Breast epithelium (tissue), 4 donors: ENCODE data around the gene DNAH10. TPM values are rescaled to one million over a fixed set of nuclear protein-coding genes. Genes with fewer than 3 reads are reported as not detected.

ENCODE experiments used
- DNase-seq, 2 donors: peaks; one replicate each; pipeline ENCODE4 v3.0.0-alpha.2; 2019; ENCODE audit warnings: low spot score in 2 of 2
- H3K27ac ChIP-seq, 2 donors: fragments of 200-600 bp; sonication (generic) in 1 of 2; one replicate each; pipeline ENCODE4 v1.5.1; 2016 to 2019; ENCODE audit warnings: mild to moderate bottlenecking in 1 of 2
- H3K27me3 ChIP-seq, 2 donors: fragments of 200-600 bp; sonication (generic) in 1 of 2; one replicate each; pipeline versions ENCODE4 v1.5.1 to v1.6.0; 2017 to 2019; ENCODE audit warnings: control low read depth in 1 of 2, mild to moderate bottlenecking in 1 of 2
- H3K36me3 ChIP-seq: fragments of 200-600 bp; one replicate; pipeline ENCODE4 v1.5.1; 2019
- H3K4me1 ChIP-seq, 2 donors: fragments of 200-600 bp; sonication (generic); one replicate each; pipeline ENCODE4 v1.5.1; 2016 to 2019; ENCODE audit warnings: control low read depth in 1 of 2
- H3K4me3 ChIP-seq, 3 donors: fragments of 200-600 bp; sonication (generic); 1 replicate in 2 of 3; 2 replicates in 1 of 3; pipeline ENCODE4 v1.5.1; 2016 to 2019; ENCODE audit warnings: mild to moderate bottlenecking in 3 of 3, moderate library complexity in 2 of 3
- H3K9me3 ChIP-seq, 2 donors: fragments of 200-600 bp; sonication (generic) in 1 of 2; one replicate each; pipeline ENCODE4 v1.5.1; 2016 to 2019; ENCODE audit warnings: control low read depth in 1 of 2
- POLR2A ChIP-seq: fragments of 450-650 bp; IDR thresholded peaks from one replicate; pipeline ENCODE4 v1.6.1; 2016; ENCODE audit warnings: antibody characterized with exemption, mild to moderate bottlenecking, moderate library complexity
- POLR2AphosphoS5 ChIP-seq, 3 donors: sonication (generic); formaldehyde crosslinking; IDR thresholded peaks; one replicate each; pipeline ENCODE4 v1.6.1; 2017; ENCODE audit warnings: antibody characterized with exemption in 3 of 3
- intact Hi-C: fragments of 100-400 bp; cut with DNase I; formaldehyde crosslinking; loops from one replicate; pipeline ENCODE4 v1.15.1; 2023; ENCODE audit warnings: low total_unique reads
- total RNA-seq, 3 donors: library from RNA; depleted of rRNA; stranded (reverse); fragments of >200 nt; gene quantifications; one replicate each; pipeline ENCODE4 v1.1.0, GENCODE V29; 2016
- TF ChIP-seq, protein P1 (sequence below), 3 donors: fragments of 450-650 bp; IDR thresholded peaks; one replicate each; pipeline ENCODE4 v1.5.1; 2016 to 2017; ENCODE audit warnings: antibody characterized with exemption in 3 of 3, mild to moderate bottlenecking in 3 of 3, moderate library complexity in 3 of 3

Gene DNAH10
- total RNA-seq, 3 donors from 2014 or later = under 0.01 to 0.44 (median 0.33) TPM

DNA sequence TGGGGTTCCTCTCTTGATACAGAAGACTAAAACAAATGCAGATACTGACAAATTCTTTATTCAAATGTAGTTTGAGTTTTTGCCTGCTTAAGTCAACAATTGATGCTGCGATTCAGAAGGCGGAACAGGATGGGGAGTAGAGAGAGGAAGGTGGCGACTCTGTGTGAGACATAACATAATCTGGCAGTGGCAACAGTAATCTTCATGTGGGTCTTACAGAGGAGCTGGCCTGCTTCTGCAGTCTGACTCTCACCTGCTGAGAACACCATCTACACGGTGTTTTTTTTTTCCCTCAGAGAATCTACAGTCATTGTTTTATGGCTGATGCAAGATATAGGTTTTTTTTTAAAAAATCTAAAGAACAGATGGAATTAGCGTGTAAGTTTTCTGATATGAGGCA lies 200.4 kb downstream of the DNAH10 start:
- no peaks in the 10 kb centered on the region for H3K36me3 ChIP-seq
- no peaks in the 10 kb centered on the region for H3K9me3 ChIP-seq
- H3K4me1 ChIP-seq = no peaks in the 10 kb centered on the region
- no peaks in the 10 kb centered on the region for H3K27me3 ChIP-seq
- no peak overlapping the region for H3K27ac ChIP-seq
- TF ChIP-seq, protein P1, sequence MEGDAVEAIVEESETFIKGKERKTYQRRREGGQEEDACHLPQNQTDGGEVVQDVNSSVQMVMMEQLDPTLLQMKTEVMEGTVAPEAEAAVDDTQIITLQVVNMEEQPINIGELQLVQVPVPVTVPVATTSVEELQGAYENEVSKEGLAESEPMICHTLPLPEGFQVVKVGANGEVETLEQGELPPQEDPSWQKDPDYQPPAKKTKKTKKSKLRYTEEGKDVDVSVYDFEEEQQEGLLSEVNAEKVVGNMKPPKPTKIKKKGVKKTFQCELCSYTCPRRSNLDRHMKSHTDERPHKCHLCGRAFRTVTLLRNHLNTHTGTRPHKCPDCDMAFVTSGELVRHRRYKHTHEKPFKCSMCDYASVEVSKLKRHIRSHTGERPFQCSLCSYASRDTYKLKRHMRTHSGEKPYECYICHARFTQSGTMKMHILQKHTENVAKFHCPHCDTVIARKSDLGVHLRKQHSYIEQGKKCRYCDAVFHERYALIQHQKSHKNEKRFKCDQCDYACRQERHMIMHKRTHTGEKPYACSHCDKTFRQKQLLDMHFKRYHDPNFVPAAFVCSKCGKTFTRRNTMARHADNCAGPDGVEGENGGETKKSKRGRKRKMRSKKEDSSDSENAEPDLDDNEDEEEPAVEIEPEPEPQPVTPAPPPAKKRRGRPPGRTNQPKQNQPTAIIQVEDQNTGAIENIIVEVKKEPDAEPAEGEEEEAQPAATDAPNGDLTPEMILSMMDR (IDR thresholded peaks at IDR 0.05) = no peak
- TF ChIP-seq POLR2AphosphoS5 (IDR thresholded peaks at IDR 0.05) (no peak), POLR2A (no peak)
- DNase-seq = no peak
- intact Hi-C loops = no loop called here
- H3K4me3 ChIP-seq = no peak overlapping the region

DNA sequence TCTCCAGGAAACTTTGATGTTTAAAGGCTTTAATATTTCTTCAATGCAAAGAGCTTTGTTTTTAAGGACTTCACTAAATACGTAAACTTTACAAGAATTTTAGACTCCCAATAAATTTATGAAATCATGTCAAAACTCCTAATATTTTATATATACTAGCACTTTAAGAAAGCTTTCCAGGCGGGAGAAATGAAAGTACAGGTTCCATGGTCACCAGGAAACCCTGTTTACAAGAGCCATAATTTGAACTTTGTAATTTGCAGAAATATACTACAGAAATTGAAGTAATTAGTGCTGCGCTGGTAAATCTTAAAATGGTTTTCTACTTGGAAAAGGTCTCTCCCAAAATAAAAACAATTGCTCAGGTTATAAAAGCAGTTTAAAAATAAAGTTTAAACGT lies 201.7 kb downstream of the DNAH10 start:
- no peak for TF ChIP-seq POLR2A
- no peak for TF ChIP-seq POLR2AphosphoS5 (IDR thresholded peaks at IDR 0.05)
- TF ChIP-seq, protein P1 (IDR thresholded peaks at IDR 0.05) = no peak
- H3K4me1 ChIP-seq = no peaks in the 10 kb centered on the region
- DNase-seq = no peak
- no peaks in the 10 kb centered on the region for H3K27me3 ChIP-seq
- H3K27ac ChIP-seq = no peak overlapping the region
- no peak overlapping the region for H3K4me3 ChIP-seq
- intact Hi-C loops = no loop called here
- H3K9me3 ChIP-seq = no peaks in the 10 kb centered on the region
- H3K36me3 ChIP-seq = no peaks in the 10 kb centered on the region

DNA sequence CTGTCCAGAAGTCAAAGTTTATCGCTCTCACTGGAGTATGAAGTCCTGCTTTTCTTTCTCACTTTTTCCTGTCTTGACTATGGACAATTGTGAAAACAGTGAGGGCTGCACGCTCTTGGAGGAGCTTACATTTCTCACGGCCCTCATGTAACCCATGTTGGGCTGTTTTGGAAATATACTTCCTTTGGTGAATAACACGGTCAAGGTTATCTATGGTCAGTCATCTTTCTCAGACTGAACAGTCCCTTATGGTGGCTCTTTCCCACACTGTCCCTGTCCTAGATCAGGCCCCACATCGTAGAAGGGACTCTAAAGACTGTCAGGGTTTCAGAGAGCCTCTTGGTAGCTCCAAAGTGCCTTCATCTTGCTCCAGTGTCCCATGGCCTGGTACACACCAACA lies 203.3 kb downstream of the DNAH10 start:
- TF ChIP-seq POLR2AphosphoS5 (IDR thresholded peaks at IDR 0.05) (no peak), POLR2A (no peak)
- TF ChIP-seq, protein P1 (IDR thresholded peaks at IDR 0.05) = no peak
- DNase-seq = no peak
- no peaks in the 10 kb centered on the region for H3K9me3 ChIP-seq
- H3K4me3 ChIP-seq = no peak overlapping the region
- no peaks in the 10 kb centered on the region for H3K27me3 ChIP-seq
- H3K36me3 ChIP-seq = no peaks in the 10 kb centered on the region
- no peaks in the 10 kb centered on the region for H3K4me1 ChIP-seq
- intact Hi-C loops = no loop called here
- H3K27ac ChIP-seq = no peak overlapping the region

DNA sequence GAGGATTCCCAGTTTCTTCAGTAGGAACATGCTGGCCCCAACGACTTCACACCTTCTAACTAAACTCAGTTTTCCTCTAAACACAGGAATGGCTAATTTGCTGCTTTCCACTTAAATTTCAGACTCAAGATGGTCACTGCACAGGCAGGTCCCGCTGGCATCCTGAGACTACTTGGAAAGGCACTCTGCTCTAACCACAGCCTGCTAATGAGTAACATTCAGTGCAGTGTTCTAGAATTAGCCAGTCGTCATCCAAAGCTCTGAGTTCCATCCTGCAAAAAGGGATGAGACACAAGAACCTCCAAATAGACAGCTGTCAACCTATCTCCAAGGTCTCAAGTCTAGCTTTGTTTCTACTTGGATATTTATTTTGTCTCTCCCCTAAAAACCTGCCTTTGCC lies 204.5 kb downstream of the DNAH10 start:
- no peak overlapping the region for H3K4me3 ChIP-seq
- H3K9me3 ChIP-seq = no peaks in the 10 kb centered on the region
- intact Hi-C loops = no loop called here
- no peaks in the 10 kb centered on the region for H3K27me3 ChIP-seq
- TF ChIP-seq, protein P1 (IDR thresholded peaks at IDR 0.05) = no peak
- TF ChIP-seq POLR2A = no peak
- TF ChIP-seq POLR2AphosphoS5 (IDR thresholded peaks at IDR 0.05) = no peak
- H3K36me3 ChIP-seq = no peaks in the 10 kb centered on the region
- no peaks in the 10 kb centered on the region for H3K4me1 ChIP-seq
- no peak overlapping the region for H3K27ac ChIP-seq
- no peak for DNase-seq

DNA sequence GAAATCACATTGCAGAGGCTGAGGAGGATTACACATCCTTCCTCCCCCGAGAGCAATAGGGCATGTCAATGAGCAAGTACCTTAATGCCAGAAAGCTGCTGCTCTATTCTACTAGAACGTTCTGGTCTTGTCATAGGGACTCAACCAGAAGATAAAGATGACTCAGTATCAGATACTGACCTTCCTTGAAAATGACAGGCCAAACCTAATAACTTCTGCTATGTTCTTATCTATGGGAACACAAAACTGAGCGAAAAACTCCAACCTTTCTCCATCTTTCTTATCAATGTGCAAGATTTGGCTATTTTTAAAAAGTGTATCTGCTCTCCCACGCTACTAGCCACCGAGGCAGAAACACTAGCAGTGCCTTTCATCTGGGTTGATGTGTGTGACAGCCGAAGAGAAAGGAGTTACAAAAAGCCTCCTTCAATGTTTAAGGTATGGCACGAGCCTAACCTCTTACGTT lies 205.1 kb downstream of the DNAH10 start:
- Histone ChIP-seq H3K4me3 (no peak overlapping the region), H3K27ac (no peak overlapping the region), H3K4me1 (no peaks in the 10 kb centered on the region), H3K9me3 (no peaks in the 10 kb centered on the region), H3K36me3 (no peaks in the 10 kb centered on the region), H3K27me3 (no peaks in the 10 kb centered on the region)
- TF ChIP-seq, protein P1 (IDR thresholded peaks at IDR 0.05) = no peak
- no peak for TF ChIP-seq POLR2AphosphoS5 (IDR thresholded peaks at IDR 0.05)
- no peak for TF ChIP-seq POLR2A
- DNase-seq = no peak
- intact Hi-C loops = no loop called here
